ENCODE results near the gene LBX1.
A peak's percentile ranks its signal among the peaks of the same experiment; 100 is the strongest.

Gene LBX1, protein sequence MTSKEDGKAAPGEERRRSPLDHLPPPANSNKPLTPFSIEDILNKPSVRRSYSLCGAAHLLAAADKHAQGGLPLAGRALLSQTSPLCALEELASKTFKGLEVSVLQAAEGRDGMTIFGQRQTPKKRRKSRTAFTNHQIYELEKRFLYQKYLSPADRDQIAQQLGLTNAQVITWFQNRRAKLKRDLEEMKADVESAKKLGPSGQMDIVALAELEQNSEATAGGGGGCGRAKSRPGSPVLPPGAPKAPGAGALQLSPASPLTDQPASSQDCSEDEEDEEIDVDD

DNA sequence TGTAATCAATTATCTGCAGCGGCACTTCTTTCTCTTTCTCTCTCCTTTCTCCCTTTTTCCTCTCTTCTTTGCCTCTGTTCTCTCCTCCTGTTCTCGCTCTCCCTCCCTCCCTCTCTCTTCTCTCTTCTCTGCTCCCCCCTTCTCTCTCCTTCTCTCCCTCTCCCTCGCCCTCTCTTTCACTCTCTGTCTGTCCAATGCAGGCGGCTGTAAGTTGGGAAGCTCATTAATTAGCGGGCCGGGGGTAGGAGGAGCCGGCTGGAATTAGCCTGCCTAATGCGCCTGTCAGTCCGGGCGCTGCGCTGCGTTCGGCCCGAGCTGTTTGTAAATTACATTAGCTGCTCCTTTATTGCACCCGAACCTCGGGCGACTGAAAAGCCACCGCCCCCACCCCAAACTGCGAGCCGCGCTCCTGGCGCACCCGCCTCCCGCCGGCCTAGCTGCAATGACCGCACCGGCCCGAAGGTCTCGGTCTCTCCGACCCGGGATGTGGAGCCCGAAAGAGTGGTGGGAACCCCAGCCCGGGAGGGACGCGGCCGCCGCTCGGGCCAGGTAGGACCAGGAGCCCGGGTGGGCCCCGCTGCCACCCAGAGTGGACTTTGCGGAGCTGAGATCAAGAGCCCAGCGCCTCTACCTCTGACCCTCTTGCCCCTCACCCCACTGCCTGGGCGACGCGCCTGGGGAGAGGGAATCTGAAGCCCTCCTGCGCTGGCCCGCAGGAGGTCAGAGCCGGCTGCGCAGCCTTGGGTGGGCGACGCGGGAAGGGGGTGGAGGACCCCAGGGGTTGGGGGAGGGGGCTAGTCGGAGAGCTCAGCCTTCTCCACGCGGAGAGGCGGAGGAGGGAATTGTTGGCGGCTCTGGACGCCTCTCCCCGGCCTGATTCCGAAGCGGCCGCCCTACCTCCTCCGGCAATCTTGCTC is at the start of gene LBX1:
Gene LBX1 (minus strand): TSS at position 198 of the 917 bp plus-strand sequence. CDS start 648 bp downstream, outside the sequence.
- Mint-ChIP-seq H3K4me3 (peak within 1 kb of the TSS; percentile 76), H3K9me3 (no peaks in the 10 kb centered on the region), H3K27ac (ENCODE audit: low read depth) (no peak within 1 kb of the TSS), H3K36me3 (ENCODE audit: insufficient read depth) (peaks cover 5% of the 10 kb centered on the region), H3K27me3 (peaks cover 97% of the 10 kb centered on the region), H3K4me1 (peaks cover 30% of the 10 kb centered on the region)
- no peak for DNase-seq (ENCODE audit: low spot score in 2 of 2)
- ATAC-seq (replicated peaks; ENCODE audit: extremely low read depth, poor library complexity, severe bottlenecking) = no peak

DNA sequence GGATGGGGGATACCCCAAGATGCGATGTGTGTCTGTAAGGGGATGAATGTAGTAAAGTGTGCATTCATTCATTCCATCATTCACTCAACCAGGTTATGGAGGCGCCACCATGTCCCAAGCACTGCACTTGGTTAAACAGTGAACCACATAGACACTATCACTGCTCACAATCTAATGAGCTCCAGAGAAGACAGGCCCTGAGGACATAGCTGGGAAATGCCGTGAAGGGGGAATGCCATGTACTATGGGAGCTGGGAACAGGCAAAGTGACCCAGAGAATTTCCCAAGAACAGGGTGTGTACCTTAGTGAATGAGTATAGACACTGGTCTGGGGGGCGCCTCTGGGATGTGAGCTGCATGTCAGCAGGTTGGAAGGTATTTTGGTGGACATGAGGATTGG is 44.5 kb upstream of the LBX1 start:
- no peaks in the 10 kb centered on the region for H3K36me3 Mint-ChIP-seq (ENCODE audit: insufficient read depth)
- no peak for DNase-seq (ENCODE audit: low spot score in 2 of 2)
- H3K27ac Mint-ChIP-seq (ENCODE audit: low read depth) = no peak overlapping the region
- peaks cover 40% of the 10 kb centered on the region for H3K27me3 Mint-ChIP-seq
- H3K9me3 Mint-ChIP-seq = no peaks in the 10 kb centered on the region
- ATAC-seq (replicated peaks; ENCODE audit: extremely low read depth, poor library complexity, severe bottlenecking) = no peak
- peaks cover 8% of the 10 kb centered on the region for H3K4me1 Mint-ChIP-seq
- H3K4me3 Mint-ChIP-seq = no peak overlapping the region

DNA sequence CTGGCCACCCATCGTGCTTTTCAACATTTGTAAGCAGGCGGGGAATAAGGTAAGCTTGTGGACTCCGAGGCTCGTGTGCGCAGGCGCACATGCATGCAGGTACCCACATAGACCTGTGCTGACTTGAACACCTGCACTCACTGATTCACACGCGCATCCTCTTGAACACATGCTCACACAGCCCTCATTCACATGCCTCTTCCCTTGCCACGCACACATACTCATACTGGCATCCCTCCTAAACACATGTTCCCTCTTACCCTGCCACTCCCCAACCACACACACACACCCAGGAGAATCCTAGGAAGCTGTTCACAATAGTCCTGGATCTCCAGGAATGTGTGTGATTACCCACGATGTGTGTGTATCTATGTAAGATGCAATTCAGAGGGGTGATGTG is 44.1 kb upstream of the LBX1 start:
- no peaks in the 10 kb centered on the region for H3K36me3 Mint-ChIP-seq (ENCODE audit: insufficient read depth)

DNA sequence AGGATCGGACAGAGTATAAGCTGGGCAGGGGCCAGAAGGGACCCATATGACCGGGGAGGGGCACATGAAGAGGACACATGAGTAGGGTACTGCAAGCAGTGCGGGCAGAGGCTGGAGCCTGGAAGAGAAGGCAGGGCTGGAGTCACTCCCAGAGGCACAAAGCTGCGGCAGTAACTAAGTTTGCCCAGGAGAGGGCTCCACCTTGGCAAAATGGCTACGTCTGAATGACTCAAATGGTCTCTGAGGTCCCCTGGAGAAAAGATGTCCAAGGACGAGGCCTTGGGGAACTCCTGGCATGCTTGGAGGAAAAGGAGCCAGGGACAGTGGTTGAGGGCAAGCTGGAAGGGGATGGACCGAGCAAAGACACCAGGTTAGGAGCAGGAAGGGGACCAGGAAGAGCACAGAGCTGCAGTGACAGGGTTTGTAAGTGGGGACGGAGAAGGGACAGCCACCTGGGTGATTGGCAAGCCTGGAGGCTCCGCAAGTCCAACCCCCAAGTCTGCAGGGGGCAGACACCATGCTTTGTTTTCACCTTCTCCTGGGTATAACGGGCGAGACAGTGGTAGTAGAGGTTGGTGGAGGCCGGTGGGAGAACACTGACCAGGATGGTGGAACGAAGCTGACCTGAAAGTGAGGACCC is 43.1 kb upstream of the LBX1 start:
- H3K27me3 Mint-ChIP-seq = peaks cover 41% of the 10 kb centered on the region
- DNase-seq (ENCODE audit: low spot score in 2 of 2) (peak; percentile 37 to 46), ATAC-seq (replicated peaks; ENCODE audit: extremely low read depth, poor library complexity, severe bottlenecking) (peak; percentile 75)

More for the DNA sequence above, 44.1 kb upstream of the LBX1 start:
- DNase-seq (ENCODE audit: low spot score in 2 of 2) (no peak), ATAC-seq (replicated peaks; ENCODE audit: extremely low read depth, poor library complexity, severe bottlenecking) (no peak)
- Mint-ChIP-seq H3K9me3 (no peaks in the 10 kb centered on the region), H3K4me3 (no peak overlapping the region), H3K4me1 (peaks cover 8% of the 10 kb centered on the region), H3K27ac (ENCODE audit: low read depth) (no peak overlapping the region), H3K27me3 (peaks cover 41% of the 10 kb centered on the region)

DNA sequence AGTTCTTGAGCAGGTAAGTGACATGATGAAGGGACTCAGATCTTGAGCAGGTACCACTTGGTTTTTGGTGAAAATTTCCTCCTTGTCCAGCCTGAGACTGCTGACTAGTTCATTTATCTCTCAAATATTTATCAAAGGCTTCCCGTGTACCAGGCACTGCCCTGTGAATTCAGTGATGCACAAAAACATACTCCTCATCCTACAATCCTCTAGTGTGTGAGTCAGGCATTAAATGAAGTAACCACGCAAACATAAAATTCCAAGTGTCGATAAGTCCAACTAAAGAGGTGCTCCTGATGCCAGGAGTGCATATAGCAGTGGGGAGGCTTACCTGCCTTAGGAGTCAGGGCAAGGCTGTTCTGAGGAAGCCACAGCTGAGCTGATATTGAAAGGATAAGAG is 41.5 kb upstream of the LBX1 start:
- H3K36me3 Mint-ChIP-seq (ENCODE audit: insufficient read depth) = no peaks in the 10 kb centered on the region
- H3K27ac Mint-ChIP-seq (ENCODE audit: low read depth) = no peak overlapping the region
- no peak overlapping the region for H3K4me3 Mint-ChIP-seq
- DNase-seq (ENCODE audit: low spot score in 2 of 2) = no peak
- H3K4me1 Mint-ChIP-seq = peaks cover 8% of the 10 kb centered on the region
- no peaks in the 10 kb centered on the region for H3K9me3 Mint-ChIP-seq
- no peak for ATAC-seq (replicated peaks; ENCODE audit: extremely low read depth, poor library complexity, severe bottlenecking)
- H3K27me3 Mint-ChIP-seq = peaks cover 41% of the 10 kb centered on the region

More for the DNA sequence above, 43.1 kb upstream of the LBX1 start:
- Mint-ChIP-seq H3K27ac (ENCODE audit: low read depth) (peak overlapping the region; percentile 5), H3K4me1 (peaks cover 8% of the 10 kb centered on the region), H3K4me3 (no peak overlapping the region), H3K36me3 (ENCODE audit: insufficient read depth) (no peaks in the 10 kb centered on the region), H3K9me3 (no peaks in the 10 kb centered on the region)

DNA sequence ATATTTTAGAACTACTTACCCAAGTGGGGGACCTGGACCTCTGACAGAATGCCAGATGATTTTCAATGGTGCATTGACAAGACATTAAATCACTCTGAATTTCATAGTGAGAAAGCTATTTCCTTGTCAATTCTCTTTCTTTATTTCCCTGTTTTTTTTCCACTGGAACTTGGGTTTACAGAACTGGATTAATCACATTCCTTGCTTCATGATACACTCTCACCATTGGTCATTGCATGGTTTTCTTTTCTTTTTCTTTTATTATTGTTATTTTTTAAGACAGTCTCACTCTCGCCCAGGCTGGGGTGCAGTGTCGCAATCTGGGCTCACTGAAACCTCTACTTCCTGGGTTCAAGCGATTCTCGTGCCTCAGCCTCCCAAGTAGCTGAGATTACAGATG is 38.5 kb upstream of the LBX1 start:
- Mint-ChIP-seq H3K27me3 (peaks cover 51% of the 10 kb centered on the region), H3K27ac (ENCODE audit: low read depth) (no peak overlapping the region), H3K4me1 (peaks cover 8% of the 10 kb centered on the region), H3K9me3 (no peaks in the 10 kb centered on the region), H3K4me3 (no peak overlapping the region), H3K36me3 (ENCODE audit: insufficient read depth) (no peaks in the 10 kb centered on the region)
- ATAC-seq (replicated peaks; ENCODE audit: extremely low read depth, poor library complexity, severe bottlenecking) (no peak), DNase-seq (ENCODE audit: low spot score in 2 of 2) (no peak)

DNA sequence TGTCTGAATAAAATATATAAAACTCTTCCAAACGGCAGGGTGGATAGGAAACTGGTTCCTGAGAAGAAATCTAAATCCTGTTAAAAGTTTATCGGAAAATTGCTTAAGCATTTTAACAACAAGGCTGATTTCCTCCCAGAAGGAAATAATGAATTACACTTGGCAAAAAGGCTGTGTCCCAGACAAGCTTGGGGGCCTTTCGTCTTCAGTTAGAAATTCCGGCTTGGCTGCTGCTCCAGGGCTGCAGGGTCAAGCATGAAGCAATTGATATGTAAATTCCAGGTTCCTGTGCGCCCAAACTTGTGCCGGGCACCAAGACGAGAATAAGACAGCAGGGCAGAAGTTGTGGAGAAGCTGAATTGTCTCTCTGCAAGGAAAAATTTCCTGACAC is 38.0 kb upstream of the LBX1 start:
- Mint-ChIP-seq H3K36me3 (ENCODE audit: insufficient read depth) (no peaks in the 10 kb centered on the region), H3K27me3 (peaks cover 51% of the 10 kb centered on the region), H3K4me3 (no peak overlapping the region), H3K4me1 (peaks cover 5% of the 10 kb centered on the region), H3K27ac (ENCODE audit: low read depth) (no peak overlapping the region), H3K9me3 (no peaks in the 10 kb centered on the region)
- no peak for DNase-seq (ENCODE audit: low spot score in 2 of 2)
- ATAC-seq (replicated peaks; ENCODE audit: extremely low read depth, poor library complexity, severe bottlenecking) = no peak

DNA sequence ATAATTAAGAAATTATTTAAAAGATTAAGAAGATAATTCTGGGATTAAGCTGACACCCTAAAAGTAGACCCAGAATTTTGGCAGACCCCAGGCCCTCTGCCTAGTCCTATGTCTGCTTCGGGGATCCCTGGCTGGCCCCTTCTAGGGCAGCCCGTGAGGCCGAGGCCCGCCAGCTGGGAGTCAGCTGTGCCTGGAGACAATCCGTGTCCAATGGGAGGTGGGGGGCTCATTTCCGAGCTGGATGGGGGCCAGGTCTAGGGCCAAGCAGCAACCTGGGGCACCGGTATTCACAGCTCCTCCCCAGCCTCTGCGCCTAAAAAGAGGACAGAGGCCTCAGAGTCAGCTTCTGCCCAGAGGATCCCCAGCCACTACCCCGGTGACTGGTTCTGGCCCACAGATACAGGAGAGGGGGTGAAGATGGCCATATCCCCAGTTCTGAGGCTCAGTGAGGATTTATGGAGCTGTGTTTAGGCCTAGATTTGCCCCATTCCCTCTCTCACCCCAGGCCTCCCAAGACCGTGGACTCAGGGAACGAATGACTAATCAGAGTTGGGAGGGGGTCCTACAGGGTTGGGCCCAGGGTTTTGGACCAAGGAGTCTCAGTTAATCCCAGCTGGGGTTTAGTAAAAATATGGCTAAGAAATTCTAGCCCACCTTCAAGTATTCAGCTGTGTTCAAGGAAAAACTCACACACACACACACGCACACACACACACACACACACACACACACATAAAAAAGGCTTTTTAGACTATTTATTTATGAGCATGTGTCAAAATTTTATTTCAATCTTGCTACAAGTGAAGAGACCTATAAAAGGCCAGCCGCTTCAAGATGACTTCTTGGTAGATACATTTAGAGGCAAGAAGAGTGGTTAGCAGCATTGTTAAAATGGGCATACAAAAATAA is 37.4 kb upstream of the LBX1 start:
- no peak overlapping the region for H3K27ac Mint-ChIP-seq (ENCODE audit: low read depth)

DNA sequence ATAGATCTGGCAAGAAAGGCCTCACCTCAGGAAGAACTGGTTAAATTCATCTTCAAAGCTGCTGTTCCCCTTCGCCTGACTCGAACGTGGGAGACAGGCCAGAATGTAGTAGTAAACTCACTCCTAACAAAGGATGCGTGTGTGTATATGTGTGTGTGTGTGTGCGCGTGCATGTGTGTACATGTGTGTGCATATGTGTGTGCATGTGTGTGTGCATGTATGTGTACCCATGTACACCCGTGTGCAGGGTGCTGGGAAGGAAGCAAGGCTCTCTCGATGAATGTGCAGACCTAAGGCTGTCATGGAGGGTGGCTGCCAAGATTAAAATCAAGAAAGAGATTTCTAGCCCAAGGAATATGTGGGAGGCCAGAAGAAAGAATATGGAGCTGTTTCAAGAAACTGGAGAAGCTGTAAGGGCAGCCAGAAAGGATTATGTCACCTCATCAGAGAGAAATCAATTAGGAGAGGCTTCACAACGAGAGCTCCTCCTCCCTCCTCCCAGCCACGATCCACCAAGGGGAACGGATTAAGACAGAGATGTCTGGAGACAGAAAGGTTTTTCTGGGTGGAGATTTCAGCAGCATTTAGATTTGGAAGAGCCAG is 34.0 kb upstream of the LBX1 start:
- ATAC-seq (replicated peaks; ENCODE audit: extremely low read depth, poor library complexity, severe bottlenecking) = no peak
- H3K27me3 Mint-ChIP-seq = peaks cover 38% of the 10 kb centered on the region

More for the DNA sequence above, 37.4 kb upstream of the LBX1 start:
- Mint-ChIP-seq H3K4me1 (no peaks in the 10 kb centered on the region), H3K36me3 (ENCODE audit: insufficient read depth) (no peaks in the 10 kb centered on the region), H3K27me3 (peaks cover 51% of the 10 kb centered on the region), H3K9me3 (no peaks in the 10 kb centered on the region), H3K4me3 (no peak overlapping the region)
- DNase-seq (ENCODE audit: low spot score in 2 of 2) (no peak), ATAC-seq (replicated peaks; ENCODE audit: extremely low read depth, poor library complexity, severe bottlenecking) (no peak)

DNA sequence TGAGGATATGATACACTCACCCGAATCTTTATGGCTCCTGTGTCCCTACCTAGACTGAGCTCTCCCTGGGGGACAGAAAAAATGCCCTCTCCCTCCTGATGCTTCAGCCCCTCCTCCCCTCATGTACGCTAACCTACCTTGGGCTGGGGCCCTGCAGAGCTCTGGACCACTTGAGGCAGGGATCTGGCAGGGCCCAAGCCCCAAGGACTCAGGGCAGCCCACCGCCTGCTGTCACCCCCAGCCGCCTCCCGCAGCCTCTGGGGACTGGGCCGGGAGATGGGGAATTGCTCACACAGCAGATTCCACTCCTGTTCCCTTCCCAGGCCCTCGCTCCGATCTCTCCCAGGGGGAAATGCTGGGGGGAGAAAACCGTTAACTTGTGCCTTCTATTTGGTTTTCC is 32.9 kb upstream of the LBX1 start:
- Mint-ChIP-seq H3K27me3 (peaks cover 38% of the 10 kb centered on the region), H3K4me1 (no peaks in the 10 kb centered on the region), H3K27ac (ENCODE audit: low read depth) (no peak overlapping the region), H3K9me3 (no peaks in the 10 kb centered on the region), H3K36me3 (ENCODE audit: insufficient read depth) (no peaks in the 10 kb centered on the region), H3K4me3 (no peak overlapping the region)
- DNase-seq (ENCODE audit: low spot score in 2 of 2) (no peak), ATAC-seq (replicated peaks; ENCODE audit: extremely low read depth, poor library complexity, severe bottlenecking) (no peak)

More for the DNA sequence above, 34.0 kb upstream of the LBX1 start:
- DNase-seq (ENCODE audit: low spot score in 2 of 2) = no peak
- Mint-ChIP-seq H3K36me3 (ENCODE audit: insufficient read depth) (no peaks in the 10 kb centered on the region), H3K4me1 (no peaks in the 10 kb centered on the region), H3K9me3 (no peaks in the 10 kb centered on the region), H3K27ac (ENCODE audit: low read depth) (no peak overlapping the region), H3K4me3 (no peak overlapping the region)

DNA sequence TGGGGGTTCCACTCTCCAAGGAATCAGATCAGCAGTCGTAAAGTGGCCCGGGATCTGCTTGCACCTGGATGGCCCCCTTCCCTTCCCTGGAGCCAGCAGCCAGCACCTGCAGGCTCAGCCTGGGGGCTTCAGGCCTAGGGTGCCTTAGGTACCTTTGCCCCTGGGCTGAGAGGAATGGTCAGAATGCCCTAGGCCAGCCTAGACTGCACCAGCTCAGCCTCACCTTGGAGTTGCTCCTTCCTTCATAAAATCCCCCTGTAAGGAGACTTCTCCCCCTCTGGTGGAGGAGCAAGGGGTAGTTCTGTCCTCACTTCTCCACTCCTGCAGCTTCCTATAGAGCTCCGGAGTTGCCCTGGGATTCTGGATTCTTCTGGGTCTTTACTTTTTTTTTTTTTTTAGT is 32.4 kb upstream of the LBX1 start:
- Mint-ChIP-seq H3K4me1 (no peaks in the 10 kb centered on the region), H3K9me3 (no peaks in the 10 kb centered on the region), H3K4me3 (no peak overlapping the region), H3K36me3 (ENCODE audit: insufficient read depth) (no peaks in the 10 kb centered on the region), H3K27me3 (peaks cover 38% of the 10 kb centered on the region), H3K27ac (ENCODE audit: low read depth) (no peak overlapping the region)
- ATAC-seq (replicated peaks; ENCODE audit: extremely low read depth, poor library complexity, severe bottlenecking) = no peak
- no peak for DNase-seq (ENCODE audit: low spot score in 2 of 2)

All from central memory CD8-positive, alpha-beta T cell (primary cell).